Hepatic stellate cell (primary cell): Measurements from ENCODE around the gene RIC8B.
"Not testable (repeated sequence)": the region's sequence is repeated elsewhere in the genome, so short reads cannot be mapped to it uniquely, and the experiment has no call there.

ENCODE experiments used
- DNase-seq: peaks from one replicate; pipeline ENCODE4 v3.0.0; 2011; ENCODE audit warnings: low spot score

The RIC8B gene

GRCh38 chr12:106903241-106903945, 128.9 kb downstream of the RIC8B start:
- peak; percentile 77 for DNase-seq

DNA sequence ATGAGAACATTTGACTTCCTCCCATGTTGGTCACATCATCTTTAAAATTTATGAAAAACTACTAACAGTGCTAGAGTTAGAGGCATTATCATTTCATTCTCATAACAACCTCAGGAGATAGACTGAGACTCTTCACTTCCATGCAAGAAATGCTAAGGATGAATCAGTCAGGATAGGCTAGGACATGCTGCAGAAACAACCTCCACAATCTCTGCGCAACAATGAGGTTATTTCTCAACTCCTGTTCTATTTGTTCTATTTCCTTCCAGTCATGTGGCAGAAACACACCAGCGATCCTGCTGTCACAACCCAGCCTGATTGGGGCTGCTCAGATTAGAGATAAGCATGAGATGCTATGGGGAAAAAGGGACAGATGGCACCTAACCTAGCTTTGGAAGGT, 132.2 kb downstream of the RIC8B start:
- no peak for DNase-seq

- no peak for DNase-seq
Observed at GRCh38 chr12:106907411-106907810, 132.9 kb downstream of the RIC8B start.

GRCh38 chr12:106907846-106908245, 133.4 kb downstream of the RIC8B start:
- no peak for DNase-seq

- DNase-seq, result no peak
Observed at GRCh38 chr12:106908561-106908960, 134.1 kb downstream of the RIC8B start.

GRCh38 chr12:106910202-106910601, 135.7 kb downstream of the RIC8B start:
- no peak for DNase-seq

DNA sequence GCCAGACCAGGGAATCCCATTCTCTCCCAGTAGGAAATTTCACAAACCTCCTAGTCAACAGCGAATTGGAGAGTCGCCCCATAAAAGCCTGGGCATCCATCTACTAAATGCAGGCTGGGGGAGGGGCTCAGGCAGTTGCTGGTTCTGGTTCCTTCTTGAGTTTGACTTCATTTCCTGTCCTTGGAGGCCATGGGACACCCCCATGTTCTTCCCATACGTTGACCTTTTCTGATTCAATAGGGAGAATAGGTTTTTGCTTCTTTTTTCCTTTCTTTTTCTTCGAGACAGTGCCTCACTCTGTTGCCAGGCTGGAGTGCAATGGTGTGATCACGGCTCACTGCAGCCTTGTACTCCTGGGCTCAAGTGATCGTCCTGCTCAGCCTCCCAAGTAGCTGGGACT, 137.1 kb downstream of the RIC8B start:
- DNase-seq, result no peak

- no peak for DNase-seq
Observed at GRCh38 chr12:106913456-106913855, 139.0 kb downstream of the RIC8B start.

DNA sequence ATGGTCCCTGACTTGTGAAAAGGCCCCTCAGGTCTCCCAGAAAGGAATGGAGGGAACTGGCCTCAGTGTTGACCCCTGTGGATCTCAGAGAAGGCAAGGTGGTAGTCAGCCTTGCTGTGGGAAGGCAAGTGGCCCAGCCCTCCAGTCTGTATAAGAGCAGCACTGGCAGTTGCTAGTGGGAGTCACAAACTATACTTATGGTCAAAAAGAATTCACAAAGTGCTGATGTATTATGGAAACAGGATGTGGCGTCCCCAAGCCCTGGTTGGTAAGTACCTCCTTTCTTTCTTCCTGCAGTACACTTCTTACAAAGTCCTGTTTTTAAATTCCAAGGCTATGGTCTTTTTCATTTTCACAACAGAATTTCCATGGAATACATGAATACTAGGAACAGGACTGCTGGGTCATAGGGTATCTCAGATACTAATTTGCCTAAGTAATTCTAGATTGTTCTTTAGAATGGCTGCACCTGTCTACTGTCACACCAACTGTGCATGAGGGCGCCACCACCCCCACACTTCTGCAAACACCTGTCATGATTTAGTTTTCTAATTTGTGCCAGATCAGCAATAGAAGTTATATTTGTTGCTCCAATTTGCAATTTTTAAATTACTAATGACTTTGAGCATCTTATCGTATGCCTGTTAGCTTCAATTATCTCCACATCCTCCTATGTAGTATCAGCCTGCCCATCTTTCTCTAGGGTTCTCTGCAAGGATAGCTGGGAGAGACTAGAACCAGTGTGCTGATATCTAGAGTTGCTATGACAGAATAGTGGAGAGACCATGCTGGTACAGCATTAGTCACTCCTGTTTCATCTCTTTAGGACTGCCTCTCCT, 140.5 kb downstream of the RIC8B start:
- DNase-seq, result no peak

- DNase-seq, result no peak
Observed at GRCh38 chr12:106915635-106916026, 141.1 kb downstream of the RIC8B start.

GRCh38 chr12:106917503-106917902, 143.0 kb downstream of the RIC8B start:
- no peak for DNase-seq

- no peak for DNase-seq
Observed at GRCh38 chr12:106918746-106919145, 144.3 kb downstream of the RIC8B start.

GRCh38 chr12:106919910-106920544, 145.5 kb downstream of the RIC8B start:
- peak; percentile 36 for DNase-seq

DNA sequence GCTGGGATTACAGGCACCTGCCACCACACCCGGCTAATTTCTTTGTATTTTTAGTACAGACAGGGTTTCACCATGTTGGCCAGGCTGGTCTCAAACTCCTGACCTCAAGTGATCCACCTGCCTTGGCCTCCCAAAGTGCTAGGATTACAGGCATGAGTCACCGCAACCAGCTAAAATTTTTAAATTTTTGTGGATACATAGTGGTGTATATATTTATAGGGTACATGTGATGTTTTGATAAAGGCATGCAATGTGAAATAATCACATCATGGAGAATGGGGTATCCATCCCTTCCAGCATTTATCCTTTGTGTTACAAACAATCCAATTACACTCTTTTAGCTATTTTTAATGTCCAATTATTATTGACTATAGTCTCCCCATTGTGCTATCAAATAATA, 147.5 kb downstream of the RIC8B start:
- not testable (repeated sequence) for DNase-seq

DNA sequence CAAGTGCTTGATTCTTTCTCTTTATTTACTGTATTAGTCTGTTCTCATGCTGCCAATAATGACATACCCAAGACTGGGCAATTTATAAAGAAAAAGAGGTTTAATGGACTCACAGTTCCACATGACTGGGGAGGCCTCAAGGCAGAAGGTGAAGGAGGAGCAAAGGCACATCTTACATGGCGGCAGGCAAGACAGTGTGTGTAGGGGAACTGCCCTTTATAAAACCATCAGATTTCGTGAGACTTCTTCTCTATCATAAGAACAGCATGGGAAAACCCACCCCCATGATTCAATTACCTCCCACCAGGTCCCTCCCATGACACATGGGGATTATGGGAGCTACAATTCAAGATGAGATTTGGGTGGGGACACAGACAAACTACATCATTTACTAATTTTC, 149.1 kb downstream of the RIC8B start:
- DNase-seq, result not testable (repeated sequence)

- no peak for DNase-seq
Observed at GRCh38 chr12:106924268-106924861, 149.9 kb downstream of the RIC8B start.

DNA sequence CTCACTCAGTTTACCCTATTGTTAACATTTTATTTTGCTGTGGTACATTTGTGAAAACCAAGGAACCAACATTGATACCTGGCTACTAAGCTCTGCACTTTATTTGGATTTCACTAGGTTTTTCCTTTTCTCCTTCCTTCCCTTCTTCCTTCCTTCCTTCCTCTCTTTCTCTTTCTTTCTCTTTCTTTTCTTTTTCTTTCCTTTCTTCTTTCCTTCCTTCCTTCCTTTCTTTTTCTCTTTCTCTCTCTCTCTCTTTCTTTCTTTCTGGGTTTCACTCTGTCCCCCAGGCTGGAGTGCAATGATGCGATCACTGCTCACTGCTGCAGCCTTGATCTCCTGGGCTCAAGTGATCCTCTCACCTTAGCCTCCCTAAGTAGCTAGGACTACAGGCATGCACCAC, 152.2 kb downstream of the RIC8B start:
- no peak for DNase-seq

DNA sequence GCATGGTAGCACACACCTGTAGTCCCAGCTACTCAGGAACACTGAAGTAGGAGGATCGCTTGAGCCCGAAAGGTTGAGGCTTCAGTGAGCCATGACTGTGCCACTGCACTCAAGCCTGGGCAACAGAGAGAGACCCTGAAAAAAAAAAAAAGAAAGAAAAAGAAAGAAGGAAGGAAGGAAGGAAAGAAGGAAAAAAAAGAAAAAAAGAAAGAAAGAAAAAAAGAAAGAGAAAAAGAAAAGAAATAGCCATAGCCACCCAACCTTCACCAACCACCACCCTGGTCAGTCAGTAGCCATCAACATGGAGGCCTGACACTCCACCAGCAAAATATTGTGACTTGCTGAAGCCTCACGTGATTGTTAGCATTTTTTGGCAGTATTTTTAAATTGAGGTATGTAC, 159.8 kb downstream of the RIC8B start:
- no peak for DNase-seq
